Hematopoietic multipotent progenitor cell treated with erythropoietin and hydrocortisone succinate and interleukin-3 and kit ligand, for 15 days (in vitro differentiated cells): ENCODE data around the gene NECAB2.

ENCODE experiments used
- DNase-seq: peaks from one replicate; pipeline ENCODE4 v3.0.0-alpha.2; 2015; ENCODE audit warnings: low spot score

The NECAB2 gene

DNA sequence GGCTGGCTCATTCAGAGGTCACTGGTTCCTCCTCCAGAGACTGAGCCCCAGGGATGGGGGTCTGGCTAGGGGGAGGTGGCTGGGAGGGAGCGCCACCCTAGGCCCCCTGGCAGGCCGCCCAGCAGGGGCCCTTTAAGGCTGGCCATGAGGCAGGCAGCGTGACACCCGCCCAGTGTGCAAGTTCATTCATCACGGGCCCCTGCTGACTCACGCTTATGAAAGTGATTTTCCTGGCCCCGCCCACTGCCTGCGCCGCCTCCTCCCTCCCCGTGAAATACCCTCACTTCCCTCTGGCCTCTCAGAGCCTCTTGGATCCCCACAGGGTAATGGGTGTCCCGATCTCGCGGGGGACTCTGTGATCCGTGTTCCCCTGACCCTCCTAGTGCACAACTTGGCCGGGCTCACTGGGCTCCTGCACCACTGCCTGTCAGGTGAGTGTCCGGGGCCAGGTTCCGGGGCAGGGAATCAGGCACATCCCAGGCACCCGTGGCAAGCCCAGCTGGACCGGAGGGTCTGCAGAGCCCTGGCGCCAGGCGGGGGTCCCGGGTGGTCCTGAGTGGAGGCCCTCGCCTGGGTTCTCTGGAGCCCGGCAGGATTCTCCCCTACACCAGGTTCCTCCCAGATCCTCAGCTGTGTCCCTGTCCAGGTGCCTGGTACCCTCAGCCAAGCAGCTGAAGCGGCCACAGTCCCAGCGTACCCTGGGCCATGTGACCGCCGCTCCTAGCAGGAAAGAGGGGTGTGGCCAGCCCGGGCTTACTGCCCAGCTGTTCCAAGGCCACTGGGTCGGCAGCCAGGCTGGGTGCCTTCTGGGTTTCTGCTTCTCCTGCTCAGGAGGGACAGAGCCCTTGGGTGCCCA lies 14.9 kb upstream of the NECAB2 start, which contains the start of gene OSGIN1:
TSS of gene OSGIN1 (plus strand) at position 301 of the 856 bp plus-strand sequence. CDS start 4,432 bp downstream, outside the sequence.
- DNase-seq = peak; percentile 78

DNA sequence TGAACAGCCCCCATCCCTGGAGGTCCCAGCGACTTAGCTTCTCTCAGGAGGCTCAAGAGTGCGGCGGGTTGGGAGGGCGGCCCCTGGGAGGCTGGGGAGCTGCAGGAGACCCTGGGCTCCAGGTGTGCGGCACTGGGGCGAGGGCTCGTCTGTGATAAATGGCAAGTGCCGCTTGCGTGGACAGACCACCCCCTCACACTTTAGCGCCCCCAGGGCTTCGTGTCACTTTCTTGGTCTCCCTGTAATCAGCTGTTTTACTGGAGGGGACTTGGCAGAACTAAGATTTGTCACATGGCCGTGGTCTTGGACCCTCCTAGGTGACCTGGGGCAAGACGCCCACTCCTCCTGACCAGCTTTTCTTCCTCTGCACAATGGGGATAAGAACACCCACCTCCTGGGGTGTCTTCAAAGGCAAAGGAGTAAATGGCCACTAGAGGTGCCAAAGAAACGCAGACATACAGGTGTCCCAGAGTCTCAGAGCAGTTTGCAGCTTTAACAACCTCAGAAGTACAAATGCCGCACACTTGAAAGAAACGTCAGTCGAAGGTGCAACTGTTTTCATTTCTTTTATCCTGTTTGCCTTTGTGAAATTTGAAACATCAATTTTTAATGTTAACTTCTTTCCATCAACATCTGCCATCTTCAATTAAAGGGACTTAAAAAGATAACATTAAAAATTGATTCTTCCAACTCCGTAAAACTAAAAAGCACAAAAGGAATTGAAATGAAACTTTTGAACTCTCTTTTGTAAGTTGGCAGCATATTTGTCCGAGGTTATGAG lies 14.1 kb upstream of the NECAB2 start:
- peak; percentile 29 for DNase-seq

- no peak for DNase-seq
These were observed 13.4 kb upstream of the NECAB2 start for GRCh38 chr16:83954577-83955016.

- DNase-seq = no peak
These were observed 12.6 kb upstream of the NECAB2 start for GRCh38 chr16:83955218-83956130.

DNA sequence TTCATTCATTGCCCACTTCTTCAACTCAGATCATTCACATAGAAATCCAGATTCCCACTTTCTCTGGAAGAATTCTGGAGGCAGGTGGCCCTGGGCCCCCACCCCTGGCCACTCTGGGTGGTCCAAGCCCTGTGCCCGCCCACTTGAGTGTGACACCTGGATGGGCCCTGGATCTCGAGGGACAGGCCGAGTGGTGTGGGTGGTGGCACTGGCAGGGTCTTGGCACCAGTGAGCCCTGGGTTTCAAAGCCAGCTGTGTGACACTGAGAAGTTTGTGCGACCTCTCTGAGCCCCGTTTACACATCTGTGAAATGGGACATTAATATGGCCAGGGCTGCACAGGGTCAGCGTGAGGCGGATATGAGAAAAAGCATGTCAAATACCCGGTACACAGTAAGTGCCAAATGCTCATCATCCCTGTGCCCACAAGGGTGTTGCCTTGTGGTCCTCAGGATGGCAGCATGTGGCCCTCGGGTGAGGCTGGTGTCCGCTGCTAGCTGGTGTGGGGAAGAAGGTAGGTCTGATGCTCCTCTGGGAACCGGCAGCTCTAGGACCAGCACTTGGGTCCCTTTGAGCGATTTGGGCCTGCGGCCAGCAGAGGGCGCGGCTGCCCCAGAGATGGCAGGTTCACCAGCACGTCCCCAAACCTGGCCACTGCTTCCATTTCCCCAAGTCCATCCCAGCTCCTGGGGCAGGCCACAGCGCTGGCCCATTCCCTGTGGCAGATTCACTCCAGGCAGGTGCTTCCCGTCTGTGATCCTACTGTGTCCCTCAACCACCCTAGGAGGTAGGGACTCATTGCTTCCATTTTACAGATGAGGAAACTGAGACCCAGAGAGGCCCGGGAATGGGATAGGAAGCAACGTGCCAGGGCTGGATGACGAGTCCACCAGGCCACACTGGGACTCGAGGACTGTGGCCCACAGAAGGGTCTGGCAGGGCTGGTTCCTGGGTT lies 11.4 kb upstream of the NECAB2 start:
- peak; percentile 71 for DNase-seq

- DNase-seq = no peak
These were observed 10.7 kb upstream of the NECAB2 start for GRCh38 chr16:83957296-83957855.

- no peak for DNase-seq
These were observed 9.8 kb upstream of the NECAB2 start for GRCh38 chr16:83958137-83958845.

DNA sequence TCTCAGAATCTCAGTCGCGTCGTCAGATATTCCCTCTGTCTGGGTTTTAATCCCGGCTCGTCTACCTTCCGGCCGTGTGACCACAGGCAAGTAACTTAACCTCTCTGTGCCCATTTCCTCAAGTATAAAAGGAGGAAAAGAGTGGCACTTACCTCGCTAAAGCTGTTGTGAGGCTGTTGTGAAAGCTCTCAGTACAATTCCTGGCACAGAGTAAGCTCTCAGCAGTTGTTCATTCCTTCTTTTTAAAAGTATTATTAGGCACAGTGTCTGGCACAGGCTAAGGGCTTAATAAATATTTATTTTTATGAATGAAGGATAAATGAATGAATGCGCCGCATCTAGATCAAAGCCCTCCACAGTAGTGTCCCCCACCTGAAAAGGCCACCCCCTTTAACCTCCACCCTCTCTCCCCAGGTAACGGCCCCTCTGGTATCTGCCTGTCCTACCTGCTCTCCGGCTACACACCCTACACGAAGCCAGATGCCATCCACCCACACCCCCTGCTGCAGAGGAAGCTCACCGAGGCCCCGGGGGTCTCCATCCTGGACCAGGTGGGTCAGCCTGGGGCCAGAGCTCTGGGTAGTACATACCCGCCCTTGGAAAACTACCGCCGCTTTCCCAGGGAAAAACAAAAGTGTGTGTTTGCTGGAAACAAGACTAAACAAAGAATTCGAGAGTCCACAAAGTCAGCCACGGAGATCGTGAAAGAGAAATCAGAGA lies 9.0 kb upstream of the NECAB2 start:
- DNase-seq = no peak

DNA sequence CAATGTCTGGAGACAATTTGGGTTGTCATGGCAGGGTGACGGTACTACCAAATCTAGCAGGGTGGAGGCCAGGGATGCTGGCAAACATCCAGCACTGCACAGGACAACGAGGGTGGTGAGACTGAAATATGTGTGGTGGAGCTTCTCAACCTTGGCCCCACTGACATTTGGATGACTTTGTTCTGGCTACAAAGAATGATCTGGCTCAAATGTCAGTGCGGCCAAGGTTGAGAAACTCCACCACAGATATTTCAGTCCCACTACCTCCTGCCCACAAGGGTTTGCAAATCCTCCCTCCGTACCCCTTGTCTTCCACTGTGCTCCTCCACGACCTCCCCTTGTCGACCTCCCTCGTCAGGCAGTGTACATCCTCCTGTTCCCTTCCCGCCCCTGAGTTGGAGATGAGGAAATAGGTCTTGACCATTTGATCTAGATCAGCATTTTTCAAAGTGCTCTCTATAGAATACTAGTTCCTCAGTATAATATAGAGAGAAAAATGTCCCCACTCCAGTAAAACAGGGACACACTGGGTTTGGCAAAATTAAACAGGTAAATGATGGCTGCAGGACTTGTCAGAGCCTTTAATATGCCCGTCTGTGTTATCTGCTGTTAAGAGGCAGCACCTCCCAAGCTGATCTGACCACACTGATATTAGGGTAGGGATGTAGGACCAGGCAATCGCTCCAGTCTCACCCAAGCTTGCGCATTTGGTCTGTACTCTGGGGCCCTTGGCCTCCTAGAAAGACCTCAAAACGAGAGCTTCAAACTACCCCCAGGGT lies 8.2 kb upstream of the NECAB2 start:
- DNase-seq = no peak

- DNase-seq = no peak
These were observed 7.4 kb upstream of the NECAB2 start for GRCh38 chr16:83960521-83961249.

DNA sequence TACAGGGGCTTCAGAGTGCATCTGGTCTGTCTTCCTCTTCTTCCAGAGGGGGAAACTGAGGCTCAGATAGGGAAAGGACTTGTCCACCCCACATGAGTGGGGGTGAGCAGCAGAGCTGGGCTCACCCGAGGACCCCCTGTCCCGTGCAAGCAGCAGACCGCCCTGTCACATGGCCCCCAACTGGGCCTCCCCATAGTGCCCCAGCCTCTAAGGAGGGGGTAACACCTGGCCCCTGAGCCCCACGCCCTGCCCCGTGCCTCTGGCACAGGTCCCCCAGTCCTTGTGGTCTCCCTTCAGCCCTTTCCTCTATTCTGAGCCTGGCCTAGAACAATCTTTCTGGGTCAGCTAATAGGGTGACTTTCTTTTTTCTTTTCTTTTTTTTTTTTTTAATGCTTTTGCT lies 6.5 kb upstream of the NECAB2 start:
- DNase-seq = no peak

DNA sequence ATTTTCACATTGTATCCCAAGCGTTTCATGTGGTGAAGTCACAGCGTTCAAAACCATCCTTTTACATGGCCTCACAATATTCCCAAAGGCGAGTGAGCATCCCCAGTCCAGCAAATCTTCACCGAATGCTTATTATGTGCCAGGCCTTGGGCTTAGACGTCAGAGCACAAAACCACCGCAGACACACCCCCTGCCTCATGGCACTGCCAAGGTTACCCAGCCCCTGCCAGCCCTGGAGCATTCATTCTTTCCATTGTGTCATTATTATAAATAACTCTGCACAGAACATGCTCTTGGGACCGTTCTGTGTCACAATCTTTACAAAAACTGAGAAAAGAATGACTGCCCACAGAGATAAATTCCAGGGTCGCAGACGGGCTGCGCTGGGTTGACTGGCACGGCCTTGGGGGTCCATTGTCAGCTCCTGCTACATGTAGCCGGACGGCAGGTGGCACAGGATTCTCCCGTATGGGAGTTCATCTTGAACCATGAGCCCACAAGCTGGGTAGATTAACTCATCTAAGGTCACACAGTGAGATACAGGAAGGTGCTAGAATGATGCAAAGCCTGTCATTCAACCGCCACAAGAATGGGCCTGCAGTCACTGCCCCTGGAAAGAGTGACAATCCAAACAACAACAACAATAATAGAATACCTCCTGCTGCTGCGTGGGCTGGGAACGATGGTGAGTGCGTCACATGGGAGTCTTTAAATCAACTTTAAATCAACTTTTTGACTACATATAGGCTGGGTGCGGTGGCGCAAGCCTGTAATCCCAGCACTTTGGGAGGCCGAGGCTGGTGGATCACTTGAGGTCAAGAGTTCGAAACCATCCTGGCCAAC lies 4.5 kb upstream of the NECAB2 start:
- no peak for DNase-seq

DNA sequence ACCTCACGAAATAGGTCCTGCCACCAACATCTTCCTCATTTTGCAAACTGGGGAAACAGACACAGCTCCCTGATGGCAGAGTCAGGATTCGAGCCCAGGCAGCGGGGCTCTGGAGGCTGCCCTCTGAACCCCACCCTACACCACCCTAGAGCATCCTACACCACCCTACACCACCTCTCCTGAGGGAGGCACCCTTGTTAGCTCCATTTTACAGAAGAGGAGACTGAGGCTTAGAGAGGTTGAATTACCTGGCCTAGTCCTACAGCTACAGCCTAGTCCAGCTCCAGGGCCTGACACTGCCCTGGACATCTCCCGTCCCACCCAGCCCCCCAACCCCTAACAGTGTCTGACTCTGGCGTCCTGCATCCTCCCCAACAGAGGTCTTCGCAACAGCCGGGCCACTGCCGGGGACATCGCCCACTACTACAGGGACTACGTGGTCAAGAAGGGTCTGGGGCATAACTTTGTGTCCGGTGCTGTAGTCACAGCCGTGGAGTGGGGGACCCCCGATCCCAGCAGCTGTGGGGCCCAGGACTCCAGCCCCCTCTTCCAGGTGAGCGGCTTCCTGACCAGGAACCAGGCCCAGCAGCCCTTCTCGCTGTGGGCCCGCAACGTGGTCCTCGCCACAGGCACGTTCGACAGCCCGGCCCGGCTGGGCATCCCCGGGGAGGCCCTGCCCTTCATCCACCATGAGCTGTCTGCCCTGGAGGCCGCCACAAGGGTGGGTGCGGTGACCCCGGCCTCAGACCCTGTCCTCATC lies 3.2 kb upstream of the NECAB2 start:
- DNase-seq = no peak

- no peak for DNase-seq
These were observed 2.4 kb upstream of the NECAB2 start for GRCh38 chr16:83965444-83966152.

GRCh38 chr16:83966153-83966696 lies 1.8 kb upstream of the NECAB2 start:
- no peak for DNase-seq
